Chondrocyte (in vitro differentiated cells): ENCODE results near the gene SPINK4. TPM values are rescaled to one million over a fixed set of nuclear protein-coding genes. Genes with fewer than 3 reads are reported as not detected.

Experiments
- DNase-seq: peaks from one replicate; pipeline ENCODE4 v3.0.0; 2021; ENCODE audit warnings: mixed read lengths, low spot score
- H3K27ac Mint-ChIP-seq: one replicate; pipeline ENCODE4 v1.8.0; 2021; ENCODE audit warnings: mild to moderate bottlenecking, moderate library complexity, mixed read lengths; ENCODE audit not compliant: unreplicated experiment
- H3K27me3 Mint-ChIP-seq: 2 replicates; pipeline ENCODE4 v1.8.0; 2021; ENCODE audit warnings: low read depth, mixed read lengths
- H3K36me3 Mint-ChIP-seq: 2 replicates; pipeline ENCODE4 v1.8.0; 2021; ENCODE audit warnings: low read depth, mixed read lengths
- H3K4me1 Mint-ChIP-seq: 2 replicates; pipeline ENCODE4 v1.8.0; 2021; ENCODE audit warnings: low read depth, mild to moderate bottlenecking, mixed read lengths
- H3K4me3 Mint-ChIP-seq: one replicate; pipeline ENCODE4 v1.8.0; 2021; ENCODE audit warnings: mild to moderate bottlenecking, moderate library complexity, mixed read lengths; ENCODE audit not compliant: unreplicated experiment
- H3K9me3 Mint-ChIP-seq: 2 replicates; pipeline ENCODE4 v1.8.0; 2021; ENCODE audit warnings: low read depth, mixed read lengths
- total RNA-seq: library from RNA; stranded (reverse); gene quantifications from 3 replicates; pipeline ENCODE4 v1.2.1, GENCODE V29; 2021
- TF ChIP-seq, protein P1 (sequence below): fragments of 200-600 bp; sonication (generic); IDR thresholded peaks from 2 replicates; pipeline ENCODE4 v1.5.0; 2021; ENCODE audit warnings: antibody characterized with exemption, mild to moderate bottlenecking, moderate library complexity

Gene SPINK4
- total RNA-seq, 1 donor from 2014 or later = not detected

DNA sequence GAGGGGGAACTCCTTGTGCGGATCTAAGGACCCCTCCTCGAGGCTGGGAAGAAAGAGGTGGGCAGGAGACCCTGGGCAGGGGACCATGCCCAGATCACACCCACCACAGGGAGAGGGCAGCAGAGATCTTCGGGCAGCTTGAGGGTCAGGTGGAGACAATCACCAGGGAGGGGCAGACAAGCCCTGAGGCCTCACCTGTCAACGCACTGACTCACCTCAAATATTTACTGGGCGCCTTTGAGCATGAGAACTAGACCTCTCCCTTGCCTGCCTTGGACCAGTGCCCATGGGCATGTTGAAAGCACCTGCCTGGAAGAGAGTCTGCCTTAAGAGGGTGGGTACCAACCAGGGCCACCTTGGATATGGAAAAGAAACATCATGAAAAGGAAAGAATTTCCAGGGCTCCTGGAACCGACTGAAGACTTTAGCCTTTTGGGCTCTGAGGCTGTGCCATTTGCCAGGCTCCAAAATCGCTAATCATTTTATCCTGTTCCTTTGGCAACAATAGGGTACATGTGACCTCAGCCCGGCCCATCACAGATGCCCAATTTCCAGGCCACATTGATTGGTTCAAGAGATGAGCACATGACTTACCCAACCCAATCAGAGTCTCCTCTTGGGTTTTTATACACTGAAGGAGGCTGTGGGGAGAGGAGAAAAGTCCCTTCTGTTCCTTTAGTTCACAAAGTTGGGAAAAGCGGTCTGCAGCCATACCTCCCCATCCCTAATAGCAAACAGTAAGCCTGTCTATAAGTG lies 10.4 kb upstream of the SPINK4 start:
- no peaks in the 10 kb centered on the region for H3K9me3 Mint-ChIP-seq
- no peak overlapping the region for H3K4me3 Mint-ChIP-seq
- DNase-seq = no peak
- peaks cover 13% of the 10 kb centered on the region for H3K4me1 Mint-ChIP-seq
- no peak overlapping the region for H3K27ac Mint-ChIP-seq
- peaks cover 3% of the 10 kb centered on the region for H3K27me3 Mint-ChIP-seq
- H3K36me3 Mint-ChIP-seq = no peaks in the 10 kb centered on the region
- TF ChIP-seq, protein P1, sequence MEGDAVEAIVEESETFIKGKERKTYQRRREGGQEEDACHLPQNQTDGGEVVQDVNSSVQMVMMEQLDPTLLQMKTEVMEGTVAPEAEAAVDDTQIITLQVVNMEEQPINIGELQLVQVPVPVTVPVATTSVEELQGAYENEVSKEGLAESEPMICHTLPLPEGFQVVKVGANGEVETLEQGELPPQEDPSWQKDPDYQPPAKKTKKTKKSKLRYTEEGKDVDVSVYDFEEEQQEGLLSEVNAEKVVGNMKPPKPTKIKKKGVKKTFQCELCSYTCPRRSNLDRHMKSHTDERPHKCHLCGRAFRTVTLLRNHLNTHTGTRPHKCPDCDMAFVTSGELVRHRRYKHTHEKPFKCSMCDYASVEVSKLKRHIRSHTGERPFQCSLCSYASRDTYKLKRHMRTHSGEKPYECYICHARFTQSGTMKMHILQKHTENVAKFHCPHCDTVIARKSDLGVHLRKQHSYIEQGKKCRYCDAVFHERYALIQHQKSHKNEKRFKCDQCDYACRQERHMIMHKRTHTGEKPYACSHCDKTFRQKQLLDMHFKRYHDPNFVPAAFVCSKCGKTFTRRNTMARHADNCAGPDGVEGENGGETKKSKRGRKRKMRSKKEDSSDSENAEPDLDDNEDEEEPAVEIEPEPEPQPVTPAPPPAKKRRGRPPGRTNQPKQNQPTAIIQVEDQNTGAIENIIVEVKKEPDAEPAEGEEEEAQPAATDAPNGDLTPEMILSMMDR = no peak

DNA sequence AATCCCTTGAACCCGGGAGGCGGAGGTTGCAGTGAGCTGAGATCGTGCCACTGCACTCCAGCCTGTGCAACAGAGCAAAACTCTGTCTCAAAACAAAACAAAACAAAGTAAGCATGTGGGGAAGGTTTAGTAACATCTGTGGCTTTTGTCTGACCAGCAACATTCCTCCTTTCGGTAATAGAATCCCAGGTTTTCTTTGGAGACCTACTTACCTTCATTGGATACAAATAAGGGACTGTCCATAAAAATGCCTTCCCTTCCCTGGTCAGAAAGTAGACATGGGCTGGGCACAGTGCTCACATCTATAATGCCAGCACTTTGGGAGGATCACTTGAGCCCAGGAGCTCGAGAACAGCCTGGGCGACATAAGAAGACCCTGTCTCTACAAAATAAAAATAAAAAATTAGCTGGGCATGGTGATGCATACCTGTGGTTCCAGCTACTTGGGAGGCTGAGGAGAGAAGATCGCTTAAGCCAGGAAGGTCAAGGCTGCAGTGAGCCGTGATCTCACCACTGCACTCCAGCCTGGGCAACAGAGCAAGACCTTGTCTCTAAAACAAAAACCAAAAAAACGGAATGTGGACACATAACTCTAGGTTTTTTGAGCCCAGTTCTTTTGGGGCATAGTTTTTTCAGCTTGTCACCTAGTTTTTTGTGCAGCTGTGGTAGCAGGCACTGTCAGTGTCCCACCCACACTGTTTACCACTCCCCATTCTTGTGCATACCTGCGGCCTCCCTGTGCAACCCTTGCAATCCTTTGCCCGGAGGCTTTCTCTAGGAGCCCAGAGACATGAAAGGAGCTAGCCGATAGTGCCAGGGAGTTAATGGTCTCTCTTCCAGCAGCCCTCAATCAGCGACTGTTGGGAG lies 9.0 kb upstream of the SPINK4 start:
- TF ChIP-seq, protein P1 = no peak
- Mint-ChIP-seq H3K4me1 (peaks cover 7% of the 10 kb centered on the region), H3K9me3 (no peaks in the 10 kb centered on the region), H3K27me3 (peaks cover 7% of the 10 kb centered on the region), H3K36me3 (no peaks in the 10 kb centered on the region), H3K4me3 (no peak overlapping the region), H3K27ac (no peak overlapping the region)
- DNase-seq = no peak

DNA sequence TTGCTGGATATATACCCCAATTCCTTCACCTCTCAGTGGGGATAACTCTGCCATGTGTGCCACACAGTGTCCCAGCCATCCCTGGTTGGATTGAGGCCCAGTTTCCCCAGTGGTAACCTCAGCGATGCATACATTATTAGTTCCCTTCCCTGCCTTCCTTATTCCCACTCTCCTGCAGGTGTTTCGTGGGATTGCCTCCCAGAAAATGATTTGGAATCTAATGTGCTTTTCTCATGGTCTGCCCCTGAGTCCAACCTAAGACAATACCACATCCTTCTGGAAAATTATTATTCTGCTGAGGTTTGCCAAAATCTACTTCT lies 8.4 kb upstream of the SPINK4 start:
- TF ChIP-seq, protein P1 = no peak
- Mint-ChIP-seq H3K4me1 (peaks cover 7% of the 10 kb centered on the region), H3K9me3 (no peaks in the 10 kb centered on the region), H3K36me3 (no peaks in the 10 kb centered on the region), H3K27ac (no peak overlapping the region), H3K27me3 (peaks cover 10% of the 10 kb centered on the region), H3K4me3 (no peak overlapping the region)
- DNase-seq = no peak

DNA sequence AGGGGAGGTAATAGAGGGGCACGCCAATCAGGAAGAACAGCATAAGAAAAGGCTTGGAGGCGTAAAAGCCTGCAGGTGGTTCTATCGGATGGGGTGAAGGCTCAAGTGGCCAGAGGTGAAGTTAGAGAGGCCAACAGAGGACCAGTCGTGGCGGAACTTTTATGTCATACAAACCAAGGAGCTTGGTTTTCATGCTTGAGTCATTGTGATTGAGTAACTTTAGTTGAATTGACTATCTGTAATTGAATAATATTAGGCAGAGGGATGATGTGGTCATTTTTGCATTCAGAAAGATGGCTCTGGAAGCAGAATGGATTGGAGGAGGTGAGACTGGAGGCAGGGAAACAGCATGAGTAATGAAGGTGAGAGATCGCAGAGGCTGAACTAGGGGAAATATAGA lies 7.2 kb upstream of the SPINK4 start:
- H3K4me1 Mint-ChIP-seq = peaks cover 7% of the 10 kb centered on the region
- peaks cover 13% of the 10 kb centered on the region for H3K27me3 Mint-ChIP-seq
- TF ChIP-seq, protein P1 = no peak
- H3K36me3 Mint-ChIP-seq = no peaks in the 10 kb centered on the region
- no peak overlapping the region for H3K4me3 Mint-ChIP-seq
- no peak for DNase-seq
- no peak overlapping the region for H3K27ac Mint-ChIP-seq
- H3K9me3 Mint-ChIP-seq = no peaks in the 10 kb centered on the region

DNA sequence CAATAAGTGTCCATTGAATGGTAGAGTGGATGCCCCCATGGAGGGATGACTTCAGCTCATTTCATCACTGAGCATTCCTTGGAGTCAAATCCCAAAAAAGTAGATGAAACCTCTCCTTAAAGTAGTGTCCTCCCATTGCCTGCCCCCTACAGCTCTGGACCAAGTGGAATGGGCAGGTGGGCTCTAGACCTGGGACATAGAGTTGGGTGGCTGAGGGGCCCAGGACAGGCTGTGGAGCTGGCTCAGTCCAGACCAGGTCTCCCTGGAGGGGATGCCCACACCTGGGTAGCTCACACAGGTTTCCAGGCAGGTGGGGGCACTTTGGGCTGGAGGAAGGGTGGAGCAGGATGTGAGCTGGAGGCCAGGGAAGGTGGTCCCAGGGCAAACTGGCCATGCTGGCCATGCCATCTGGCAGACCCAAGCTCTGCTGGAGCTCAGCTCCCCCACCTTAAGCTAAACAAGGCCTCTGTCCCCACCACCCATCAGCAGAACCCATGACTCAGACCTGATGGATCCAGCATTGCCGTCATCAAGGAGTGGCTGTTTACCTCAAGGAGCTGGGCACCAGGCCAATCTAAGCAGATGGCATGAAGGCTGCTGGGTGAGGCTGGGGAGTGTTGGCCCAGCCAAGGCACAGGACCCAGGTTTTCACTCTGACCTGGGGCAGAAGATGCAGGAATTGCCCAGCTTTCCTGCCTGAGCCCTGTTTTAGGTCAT lies 6.2 kb upstream of the SPINK4 start:
- DNase-seq = no peak
- no peak overlapping the region for H3K27ac Mint-ChIP-seq
- H3K9me3 Mint-ChIP-seq = no peaks in the 10 kb centered on the region
- TF ChIP-seq, protein P1 = no peak
- H3K36me3 Mint-ChIP-seq = no peaks in the 10 kb centered on the region
- H3K4me1 Mint-ChIP-seq = peaks cover 7% of the 10 kb centered on the region
- peaks cover 9% of the 10 kb centered on the region for H3K27me3 Mint-ChIP-seq
- no peak overlapping the region for H3K4me3 Mint-ChIP-seq
